ENCODE results near the gene FHOD1.

The FHOD1 gene

GRCh38 chr16:67206129-67206837 is 41.0 kb downstream of the FHOD1 start:
- DNase-seq = no peak

DNA sequence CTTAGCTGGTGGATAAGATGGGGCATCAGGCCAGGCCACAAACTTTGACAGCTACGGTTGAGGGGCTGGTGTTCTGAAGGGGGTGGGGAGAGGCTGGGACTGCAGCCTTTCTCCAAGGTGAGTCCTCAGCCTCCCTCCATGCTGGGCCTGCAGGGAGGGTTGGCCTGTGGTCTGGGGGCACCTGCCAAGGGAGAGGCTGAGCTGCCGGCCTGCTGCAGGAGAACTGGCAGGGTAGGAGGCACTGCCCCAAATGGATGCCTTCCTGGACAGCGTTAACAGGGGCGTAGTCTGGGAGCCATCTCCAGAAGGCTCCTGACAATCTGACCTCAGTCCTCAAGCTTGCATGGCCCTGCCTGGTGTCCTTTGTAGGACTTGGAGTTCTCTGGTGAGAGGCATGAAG is 43.2 kb downstream of the FHOD1 start:
- no peak for DNase-seq

DNA sequence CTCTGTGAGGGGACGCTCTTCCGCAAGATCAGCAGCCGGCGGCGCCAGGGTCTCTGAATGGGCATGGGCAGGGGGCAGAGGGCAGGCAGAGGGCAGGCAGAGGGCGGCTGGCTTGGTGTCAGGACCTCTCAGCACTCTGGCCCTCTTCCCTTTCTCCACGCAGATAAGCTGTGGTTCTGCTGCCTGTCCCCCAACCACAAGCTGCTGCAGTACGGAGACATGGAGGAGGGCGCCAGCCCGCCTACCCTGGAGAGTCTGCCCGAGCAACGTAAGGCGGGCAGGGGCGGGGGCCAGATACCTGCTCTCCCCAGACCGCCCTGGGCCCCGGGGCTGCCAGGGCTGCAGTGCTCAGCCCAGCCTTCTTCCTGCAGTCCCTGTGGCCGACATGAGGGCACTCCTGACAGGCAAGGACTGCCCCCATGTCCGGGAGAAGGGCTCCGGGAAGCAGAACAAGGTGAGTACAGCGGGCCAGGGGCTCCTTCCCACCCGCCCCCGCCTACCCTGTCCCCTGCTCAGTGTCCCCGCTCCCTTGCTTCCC is 44.3 kb downstream of the FHOD1 start:
- DNase-seq = no peak

DNA sequence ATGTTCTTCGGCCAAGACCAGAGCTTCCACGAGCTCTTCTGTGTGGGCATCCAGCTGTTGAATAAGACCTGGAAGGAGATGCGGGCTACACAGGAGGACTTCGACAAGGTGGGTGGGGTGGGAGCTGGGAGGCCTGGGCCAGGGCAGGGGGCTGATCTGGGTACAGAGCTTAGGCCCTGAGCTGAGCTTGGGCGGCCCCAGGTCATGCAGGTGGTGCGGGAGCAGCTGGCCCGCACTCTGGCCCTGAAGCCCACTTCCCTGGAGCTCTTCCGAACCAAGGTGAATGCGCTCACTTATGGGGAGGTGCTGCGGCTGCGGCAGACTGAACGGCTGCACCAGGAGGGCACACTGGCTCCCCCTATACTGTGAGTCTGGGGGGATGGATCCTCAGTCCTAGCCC is 44.9 kb downstream of the FHOD1 start:
- DNase-seq = no peak

DNA sequence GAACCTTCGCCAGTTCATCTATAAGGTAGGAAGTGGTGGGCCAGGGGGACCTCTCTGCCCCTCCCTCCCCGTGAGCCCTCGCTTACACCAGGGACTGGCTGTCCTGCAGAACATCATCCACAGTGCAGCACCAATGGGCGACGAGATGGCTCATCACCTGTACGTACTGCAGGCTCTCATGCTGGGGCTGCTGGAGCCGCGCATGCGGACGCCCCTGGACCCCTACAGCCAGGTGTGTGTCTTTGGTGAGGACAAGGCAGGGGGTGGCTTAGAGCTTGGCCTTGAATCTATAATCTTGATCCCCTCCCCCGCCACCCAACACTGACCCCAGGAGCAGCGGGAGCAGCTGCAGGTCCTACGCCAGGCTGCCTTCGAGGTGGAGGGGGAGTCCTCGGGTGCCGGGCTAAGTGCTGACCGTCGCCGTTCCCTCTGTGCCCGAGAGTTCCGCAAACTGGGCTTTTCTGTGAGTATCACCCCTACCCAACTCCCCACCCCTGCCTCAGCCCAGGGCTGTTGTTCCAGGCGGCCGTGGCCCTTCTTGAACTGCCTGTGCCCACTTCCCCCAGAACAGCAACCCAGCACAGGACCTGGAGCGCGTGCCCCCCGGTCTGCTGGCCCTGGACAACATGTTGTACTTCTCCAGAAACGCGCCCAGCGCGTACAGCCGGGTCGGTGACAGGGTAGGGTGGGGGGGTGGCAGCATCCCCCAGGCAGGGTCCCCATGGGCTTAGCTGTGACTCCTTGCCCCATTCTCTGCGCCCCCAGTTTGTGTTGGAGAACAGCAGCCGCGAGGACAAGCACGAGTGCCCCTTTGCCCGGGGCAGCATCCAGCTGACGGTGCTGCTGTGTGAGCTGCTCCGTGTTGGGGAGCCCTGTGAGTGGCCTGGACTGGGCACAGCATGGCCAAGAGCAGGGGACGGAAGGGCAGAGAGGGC is 45.6 kb downstream of the FHOD1 start:
- no peak for DNase-seq

DNA sequence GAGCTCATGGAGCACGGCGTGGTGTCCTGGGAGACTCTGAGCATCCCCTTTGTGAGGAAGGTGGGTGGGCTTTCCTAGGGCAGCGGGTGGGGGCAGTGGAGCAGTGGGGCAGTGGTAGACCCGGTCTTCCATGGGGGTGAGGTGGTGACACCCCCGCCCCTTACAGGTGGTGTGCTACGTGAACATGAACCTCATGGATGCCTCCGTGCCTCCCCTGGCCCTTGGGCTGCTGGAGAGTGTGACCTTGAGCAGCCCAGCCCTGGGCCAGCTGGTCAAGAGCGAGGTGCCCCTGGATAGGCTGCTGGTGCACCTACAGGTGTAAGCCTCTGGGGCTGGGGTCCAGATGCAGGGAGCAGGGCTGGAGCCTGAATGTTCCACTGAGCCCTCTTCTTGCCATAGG is 46.8 kb downstream of the FHOD1 start:
- no peak for DNase-seq

- no peak for DNase-seq
These were observed 47.5 kb downstream of the FHOD1 start for GRCh38 chr16:67199808-67200198.

DNA sequence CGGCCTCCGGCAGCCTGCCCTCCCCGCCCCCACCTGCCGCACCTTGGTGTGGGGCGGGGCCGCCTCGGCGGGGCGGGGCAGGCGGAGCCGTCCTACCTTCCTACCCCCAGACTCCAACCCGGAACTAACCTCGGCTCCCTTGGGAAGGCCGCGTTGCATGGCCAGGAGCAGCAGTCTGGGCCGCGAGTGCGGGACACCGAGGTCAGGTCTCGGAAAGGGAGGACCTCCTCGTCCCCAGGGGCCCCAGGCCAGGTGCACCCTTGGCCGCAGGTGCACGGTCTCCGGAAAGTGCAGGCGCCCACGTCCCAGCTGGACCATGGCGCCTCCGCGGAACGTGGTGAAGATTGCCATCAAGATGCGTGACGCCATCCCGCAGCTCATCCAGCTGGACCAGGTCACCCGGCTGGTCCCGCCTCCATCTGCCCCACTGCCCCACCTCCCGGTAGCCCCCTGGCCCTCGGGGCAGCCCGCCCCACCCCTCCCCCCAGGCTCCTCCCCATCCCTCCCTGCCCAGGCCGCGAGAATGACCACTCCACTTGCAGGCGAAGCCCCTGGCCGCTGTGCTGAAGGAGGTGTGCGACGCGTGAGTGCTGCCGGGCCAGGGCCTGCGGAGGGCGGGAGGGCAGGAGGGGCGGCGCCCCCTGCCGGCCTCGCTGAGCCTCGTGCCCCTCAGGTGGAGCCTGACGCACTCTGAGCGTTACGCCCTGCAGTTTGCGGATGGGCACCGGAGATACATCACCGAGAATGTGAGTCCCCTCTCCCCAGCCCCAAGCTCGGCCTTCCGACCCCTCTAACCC is 48.1 kb downstream of the FHOD1 start, which contains the start of gene ELMO3:
Gene ELMO3, plus strand, starts transcription at position 121 of the 797 bp plus-strand sequence. Its CDS starts 196 bp downstream, at position 317.
- peak; percentile 13 for DNase-seq

DNA sequence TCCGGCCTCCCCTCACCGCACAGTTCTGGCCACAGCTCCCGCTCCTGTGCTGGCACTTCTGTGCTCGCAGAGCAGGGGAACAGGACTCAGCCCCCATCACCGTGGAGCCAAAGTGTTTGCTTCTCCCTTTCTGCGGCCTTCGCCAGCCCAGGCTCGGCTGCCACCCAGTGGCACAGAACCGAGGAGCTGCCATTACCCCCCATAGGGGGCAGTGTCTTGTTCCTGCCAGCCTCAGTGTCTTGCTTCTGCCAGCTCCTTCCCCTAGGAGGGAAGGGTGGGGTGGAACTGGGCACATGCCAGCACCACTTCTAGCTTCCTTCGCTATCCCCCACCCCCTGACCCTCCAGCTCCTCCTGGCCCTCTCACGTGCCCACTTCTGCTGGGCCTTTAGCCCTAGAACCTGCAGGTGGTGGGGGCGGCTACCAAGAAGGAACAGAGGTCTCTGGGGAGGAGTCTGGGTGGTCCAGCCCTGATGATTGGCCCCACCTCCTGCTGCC is 49.0 kb downstream of the FHOD1 start:
- peak; percentile 82 for DNase-seq

GRCh38 chr16:67197704-67198103 is 49.6 kb downstream of the FHOD1 start:
- DNase-seq = no peak

DNA sequence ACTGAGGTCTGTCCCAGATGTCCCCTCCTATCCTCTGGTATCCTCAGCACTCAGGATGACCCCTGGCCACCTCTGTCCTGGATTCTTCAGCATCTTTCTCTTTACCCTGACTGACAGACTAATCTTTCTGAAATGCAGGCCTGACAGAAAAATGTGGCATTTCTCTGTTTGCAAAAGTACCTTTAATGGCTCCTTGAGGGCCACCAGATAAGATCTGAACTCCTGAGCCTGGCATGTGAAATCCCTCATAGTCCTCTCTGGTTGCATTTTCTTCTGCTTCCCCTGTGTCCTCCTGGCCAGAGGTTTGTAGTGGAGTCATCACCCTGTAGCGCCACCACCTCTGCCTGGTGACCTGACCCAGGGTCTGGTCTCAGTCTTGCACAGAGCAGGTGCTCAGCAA is 50.4 kb downstream of the FHOD1 start:
- DNase-seq = no peak

DNA sequence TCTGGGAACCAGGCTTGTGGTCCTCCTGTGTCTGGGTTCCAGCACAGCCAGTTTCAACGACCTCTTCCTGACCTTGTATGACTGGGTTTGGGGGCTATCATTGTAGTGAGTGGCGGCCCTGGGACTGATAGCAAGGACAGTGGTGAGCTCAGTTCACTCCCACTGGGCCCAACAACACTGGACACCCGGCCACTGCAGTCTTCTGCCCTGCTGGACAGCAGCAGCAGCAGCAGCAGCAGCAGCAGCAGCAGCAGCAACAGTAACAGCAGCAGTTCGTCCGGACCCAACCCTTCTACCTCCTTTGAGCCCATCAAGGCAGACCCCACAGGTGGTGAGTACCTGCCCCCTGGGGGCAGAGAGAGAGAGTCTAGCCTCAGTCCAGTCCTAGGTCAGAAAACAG is 51.6 kb downstream of the FHOD1 start:
- DNase-seq = no peak

DNA sequence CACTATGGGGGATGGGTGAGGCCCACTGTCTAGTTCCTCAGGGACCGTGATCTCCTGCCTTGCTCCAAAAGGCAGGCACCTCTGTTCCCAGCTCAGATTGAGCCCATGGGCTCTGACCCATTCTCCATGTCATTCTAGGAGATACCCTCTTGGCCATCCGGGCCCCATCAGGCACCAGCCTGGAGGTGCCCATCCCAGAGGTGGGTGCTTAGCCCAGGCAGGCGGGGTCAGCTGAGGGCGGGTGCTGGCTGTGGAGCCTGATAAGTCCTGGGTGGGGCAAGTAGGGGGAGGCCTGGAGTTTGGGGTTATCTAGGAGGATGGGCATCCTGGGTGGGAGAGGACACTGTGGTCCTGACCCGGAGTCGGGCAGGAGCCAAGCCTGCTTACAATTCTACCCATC is 53.0 kb downstream of the FHOD1 start:
- no peak for DNase-seq

GRCh38 chr16:67193536-67193935 is 53.7 kb downstream of the FHOD1 start:
- DNase-seq = no peak

DNA sequence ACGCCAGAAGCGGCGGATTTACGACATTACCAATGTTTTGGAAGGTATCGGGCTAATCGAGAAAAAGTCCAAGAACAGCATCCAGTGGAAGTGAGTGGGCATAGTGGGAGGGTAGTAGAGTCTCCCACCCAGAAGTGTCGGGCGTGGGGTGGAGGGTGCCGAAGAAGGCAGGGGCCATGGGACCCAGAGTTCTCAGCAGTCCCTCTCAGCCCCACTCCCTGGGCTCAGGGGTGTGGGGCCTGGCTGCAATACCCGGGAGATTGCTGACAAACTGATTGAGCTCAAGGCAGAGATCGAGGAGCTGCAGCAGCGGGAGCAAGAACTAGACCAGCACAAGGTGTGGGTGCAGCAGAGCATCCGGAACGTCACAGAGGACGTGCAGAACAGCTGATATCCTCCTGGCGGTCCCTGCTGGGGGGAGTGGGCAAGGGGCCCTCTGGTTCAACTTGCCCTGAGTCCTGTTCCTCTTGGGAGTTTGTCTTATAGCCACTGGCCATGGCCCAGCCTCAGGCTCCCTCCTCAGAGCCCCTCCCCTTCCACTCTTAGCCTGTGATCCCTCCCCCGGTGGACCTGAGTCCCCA is 54.4 kb downstream of the FHOD1 start:
- DNase-seq = no peak

DNA sequence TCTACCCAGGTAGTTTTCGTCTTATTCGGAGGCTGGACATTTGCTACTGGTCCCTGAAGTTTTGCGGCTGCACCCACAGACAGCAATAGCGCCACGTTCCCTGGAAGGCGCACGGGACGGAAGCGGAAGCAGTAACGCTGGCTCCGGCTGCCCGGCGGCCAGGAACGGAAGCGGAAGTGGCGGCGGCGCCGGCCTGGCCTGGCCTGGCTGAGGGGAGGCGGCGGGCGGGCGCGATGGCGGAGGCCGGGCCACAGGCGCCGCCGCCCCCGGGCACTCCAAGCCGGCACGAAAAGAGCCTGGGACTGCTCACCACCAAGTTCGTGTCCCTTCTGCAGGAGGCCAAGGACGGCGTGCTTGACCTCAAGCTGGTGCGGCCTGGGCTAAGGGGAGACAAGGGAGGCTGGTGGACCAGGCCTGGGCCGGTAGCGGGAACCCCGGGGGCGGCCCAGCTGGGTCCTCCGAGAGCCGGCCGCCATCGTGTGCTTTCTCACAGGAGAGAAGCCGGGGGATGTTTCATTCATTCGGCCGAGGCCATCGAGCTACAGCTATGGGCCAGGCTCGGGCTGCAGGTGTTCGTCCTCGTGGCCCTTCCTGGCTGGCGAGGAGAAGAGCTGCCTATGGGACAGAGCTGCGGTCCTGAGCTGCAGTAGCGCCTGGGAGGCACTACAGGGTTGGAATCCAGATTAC is 55.1 kb downstream of the FHOD1 start, which contains the start of gene E2F4:
Gene E2F4, plus strand, starts transcription at position 161 of the 687 bp plus-strand sequence. Its CDS starts 73 bp downstream, at position 234.
- peak; percentile 51 for DNase-seq

DNA sequence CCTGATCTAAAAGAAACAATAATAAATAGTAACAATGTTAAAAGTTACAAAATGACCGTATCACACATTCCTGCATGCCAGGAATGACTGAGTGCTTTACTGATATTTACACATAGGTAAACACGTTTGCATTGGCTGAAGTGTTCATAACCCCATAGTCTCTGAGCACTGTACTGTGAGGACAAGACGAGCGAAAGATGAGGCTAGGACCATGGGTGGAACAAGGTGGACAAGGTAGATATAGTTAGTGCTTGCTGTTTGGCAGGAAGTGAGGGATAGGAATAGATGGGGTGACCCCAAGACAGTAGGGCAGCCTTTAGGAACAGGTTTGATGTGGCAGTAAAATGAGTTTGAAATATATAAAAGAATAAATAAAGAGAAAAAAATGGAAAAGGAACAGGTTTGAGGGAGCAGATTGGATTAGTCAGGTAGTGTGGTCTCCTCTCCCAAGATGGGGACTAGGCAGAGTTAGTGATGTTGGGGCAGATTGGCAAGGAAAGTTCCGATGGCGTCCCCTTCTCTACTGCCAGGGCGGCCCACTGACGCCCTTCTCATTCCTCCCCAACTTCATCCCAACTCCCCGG is 55.8 kb downstream of the FHOD1 start:
- DNase-seq = no peak

DNA sequence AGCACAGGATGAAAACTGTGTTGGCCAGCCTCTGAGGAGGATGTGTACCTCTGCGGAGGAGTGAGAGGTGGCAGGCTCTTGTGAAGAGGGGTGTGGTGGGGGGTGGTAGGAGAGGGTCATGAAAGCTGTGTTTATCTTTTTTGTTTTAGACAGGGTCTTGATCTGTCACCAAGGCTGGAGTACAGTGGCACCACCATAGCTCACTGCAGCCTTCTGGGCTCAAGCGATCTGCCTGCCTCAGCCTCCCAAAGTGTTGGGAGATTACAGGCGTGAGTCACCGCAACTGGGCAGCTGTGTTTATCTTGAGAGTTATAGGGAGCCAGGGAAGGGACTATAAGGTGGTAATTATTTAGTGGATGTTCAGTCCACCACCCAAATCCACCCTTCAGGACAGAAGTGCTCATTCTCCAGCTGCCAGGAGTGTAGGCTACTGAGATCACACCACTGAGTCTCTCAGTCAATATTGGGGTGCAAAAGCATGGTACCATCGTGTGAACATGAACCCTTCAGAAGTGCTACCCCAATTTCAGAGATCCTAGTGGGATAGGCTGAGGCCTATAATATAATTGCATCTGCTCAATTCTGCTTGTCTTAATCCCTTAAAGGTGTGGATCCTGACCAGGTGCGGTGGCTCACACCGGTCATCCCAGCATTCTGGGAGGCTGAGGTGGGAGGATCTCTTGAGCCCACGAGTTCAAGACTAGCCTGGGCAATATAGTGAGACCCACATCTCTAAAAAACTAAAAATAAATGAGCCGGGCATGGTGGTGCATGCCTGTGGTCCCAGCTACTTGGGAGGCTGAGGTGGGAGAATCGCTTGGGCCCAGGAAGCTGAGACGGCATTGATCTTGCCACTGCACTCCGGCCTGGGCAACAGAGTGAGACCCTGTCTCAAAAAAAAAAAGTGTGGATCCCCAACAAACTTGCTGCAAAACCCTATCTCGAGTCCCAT is 56.6 kb downstream of the FHOD1 start:
- no peak for DNase-seq

- DNase-seq = no peak
These were observed 57.2 kb downstream of the FHOD1 start, which contains the start of gene EXOC3L1 for GRCh38 chr16:67190041-67190440. Gene EXOC3L1 (minus strand): TSS chr16:67190136. CDS start chr16:67189676, 460 bp downstream.

GRCh38 chr16:67188798-67189197 is 58.5 kb downstream of the FHOD1 start:
- no peak for DNase-seq

Measured in DMS79 (cell line).